LHCN-M2 (cell line): Measurements from ENCODE around the gene FIGLA. TPM values are rescaled to one million over a fixed set of nuclear protein-coding genes. Genes with fewer than 3 reads are reported as not detected.
"Not testable (repeated sequence)": the region's sequence is repeated elsewhere in the genome, so short reads cannot be mapped to it uniquely, and the experiment has no call there.

Experiments
- DNase-seq: peaks from one replicate; pipeline ENCODE4 v3.0.0-alpha.2; 2012; ENCODE audit warnings: low read depth
- total RNA-seq: library from RNA; depleted of rRNA; stranded (reverse); fragments of >200 nt; gene quantifications from 2 replicates; pipeline ENCODE4 v1.2.3, GENCODE V29; 2014; rRNA removed

The FIGLA gene
- total RNA-seq, 1 experiment from 2014 or later: not detected

DNA sequence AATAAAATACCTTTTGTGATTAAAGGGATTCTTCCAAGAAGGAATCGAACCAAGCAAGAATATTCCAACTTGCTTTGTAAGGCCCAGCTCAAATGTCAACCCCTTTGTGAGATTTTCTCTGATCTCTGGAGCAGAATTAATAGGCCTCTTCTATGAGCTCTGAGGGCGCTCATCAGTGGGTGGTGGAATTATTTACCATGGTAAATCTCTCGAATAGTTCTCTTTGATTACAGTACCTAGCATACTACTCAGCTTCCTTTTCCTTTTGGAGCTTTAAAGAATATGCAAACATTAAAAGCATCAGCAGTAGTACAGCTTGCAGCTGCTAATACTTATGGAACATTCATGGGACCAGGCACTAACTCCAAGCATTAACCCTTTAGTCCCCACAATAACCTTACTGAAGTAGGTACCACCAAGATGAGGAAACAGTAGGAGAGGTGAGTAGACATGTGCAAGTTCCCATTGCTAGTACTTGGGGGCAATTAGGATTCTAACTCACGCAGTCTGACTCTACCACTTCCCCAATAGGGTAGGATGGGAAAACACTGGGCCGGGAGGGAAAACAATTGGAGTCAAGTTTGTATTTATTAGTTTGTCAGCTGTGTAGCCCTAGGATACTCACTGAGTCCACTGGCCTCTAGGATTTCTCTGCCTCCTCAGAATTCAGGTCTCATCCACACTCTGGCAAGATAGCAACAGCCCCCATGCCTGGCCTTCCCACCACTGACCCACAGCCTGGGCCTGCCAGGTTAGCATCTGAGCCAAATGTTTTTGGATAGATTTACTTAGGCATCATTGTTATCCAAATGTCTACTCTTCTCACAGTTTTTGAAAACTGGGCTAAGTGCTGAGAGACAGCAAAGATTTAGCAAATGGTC is 44.1 kb downstream of the FIGLA start:
- no peak for DNase-seq

GRCh38 chr2:70745276-70745825 is 45.1 kb downstream of the FIGLA start:
- DNase-seq: no peak

DNA sequence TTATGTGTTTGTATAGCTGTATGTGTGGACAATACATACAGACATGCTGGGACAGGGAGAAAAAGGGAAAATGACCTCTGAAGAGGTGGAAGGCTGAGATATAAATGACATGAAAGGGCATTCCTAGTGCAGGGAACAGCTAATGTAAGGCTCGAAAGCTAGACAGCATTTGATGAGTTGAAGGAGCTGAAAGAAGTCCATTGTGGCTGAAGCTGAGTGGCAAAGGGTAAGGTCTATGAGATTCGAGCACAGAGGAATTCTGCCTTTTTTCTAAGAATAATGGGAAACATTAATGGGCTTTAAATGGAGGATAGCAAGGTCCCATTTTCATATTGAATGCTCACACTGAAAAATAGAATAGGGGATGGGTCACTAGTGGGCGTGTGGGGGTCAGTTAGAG is 46.0 kb downstream of the FIGLA start:
- no peak for DNase-seq

GRCh38 chr2:70743677-70744076 is 46.8 kb downstream of the FIGLA start:
- DNase-seq: no peak

DNA sequence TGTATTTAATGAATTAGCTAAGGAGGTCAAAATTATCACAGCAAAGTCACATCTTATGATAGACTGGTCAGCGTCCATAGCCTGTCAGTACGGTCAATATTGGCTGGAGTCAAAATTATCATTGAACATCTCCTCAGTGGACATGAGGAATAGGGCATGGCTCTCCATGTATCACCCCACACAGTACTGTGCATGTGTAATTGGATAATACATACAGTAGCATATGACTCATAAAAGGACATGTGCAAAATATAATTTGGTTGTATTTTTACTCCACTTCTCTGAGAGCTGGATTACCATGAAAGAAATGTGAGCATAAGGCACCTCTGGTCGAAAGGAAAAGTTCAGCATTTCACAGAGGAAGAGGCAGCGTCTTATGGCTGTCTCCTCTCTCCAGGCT is 47.4 kb downstream of the FIGLA start:
- no peak for DNase-seq

DNA sequence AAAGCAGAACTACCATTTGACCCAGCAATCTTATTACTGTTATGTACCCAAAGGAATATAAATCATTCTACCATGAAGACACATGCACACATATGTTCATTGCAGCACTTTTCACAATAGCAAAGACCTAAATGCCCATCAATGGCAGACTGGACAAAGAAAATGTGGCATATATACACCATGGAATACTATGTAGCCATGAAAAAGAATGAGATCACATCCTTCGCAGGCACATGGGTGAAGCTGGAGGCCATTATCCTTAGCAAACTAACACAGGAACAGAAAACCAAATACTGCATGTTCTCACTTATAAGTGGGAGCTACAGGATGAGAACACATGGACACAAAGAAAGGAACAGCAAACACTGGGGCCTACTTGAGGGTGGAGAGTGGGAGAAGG is 51.0 kb downstream of the FIGLA start:
- not testable (repeated sequence) for DNase-seq

- DNase-seq: no peak
Measured at GRCh38 chr2:70738159-70738558, 52.3 kb downstream of the FIGLA start.

- no peak for DNase-seq
Measured at GRCh38 chr2:70735071-70735470, 55.4 kb downstream of the FIGLA start.

- no peak for DNase-seq
Measured at GRCh38 chr2:70733646-70734180, 56.7 kb downstream of the FIGLA start.

GRCh38 chr2:70732766-70733645 is 57.4 kb downstream of the FIGLA start:
- no peak for DNase-seq

DNA sequence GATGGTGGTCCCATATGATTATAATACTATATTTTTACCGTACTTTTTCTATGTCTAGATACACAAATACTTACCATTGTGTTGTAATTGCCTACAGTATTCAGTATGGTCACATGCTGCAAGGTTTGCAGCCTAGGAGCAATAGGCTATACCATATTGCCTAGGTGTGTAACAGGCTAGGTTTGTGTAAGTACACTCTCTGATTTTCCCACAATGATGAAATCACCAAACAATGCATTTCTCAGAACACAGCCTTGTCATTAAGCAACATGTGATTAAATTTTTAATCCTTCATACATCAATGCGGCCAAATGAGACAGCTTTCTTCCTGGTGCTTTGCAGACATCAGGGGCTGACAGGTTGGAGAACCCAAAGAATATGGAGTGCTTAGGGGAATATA is 59.7 kb downstream of the FIGLA start:
- no peak for DNase-seq

GRCh38 chr2:70729647-70730046 is 60.8 kb downstream of the FIGLA start:
- DNase-seq: no peak

GRCh38 chr2:70728128-70728527 is 62.3 kb downstream of the FIGLA start:
- DNase-seq: no peak

Other genes with a start within 250 kb of the FIGLA start
- not detected in 2 replicates for gene TGFA, start 236.8 kb downstream of the FIGLA start, total RNA-seq
- gene ADD2, start 22.4 kb downstream of the FIGLA start, total RNA-seq: not detected in 2 replicates
- gene CLEC4F, start 30.0 kb upstream of the FIGLA start, total RNA-seq: not detected in 2 replicates
- gene CD207, start 45.2 kb upstream of the FIGLA start, total RNA-seq: not detected in 2 replicates
- 5.4 and 9.8 TPM in 2 replicates for gene VAX2, start 109.9 kb upstream of the FIGLA start, total RNA-seq
- 0.90 and 2.0 TPM in 2 replicates for gene ATP6V1B1, start 145.3 kb upstream of the FIGLA start, total RNA-seq
- 0.11 and 0.83 TPM in 2 replicates for gene ANKRD53, start 188.0 kb upstream of the FIGLA start, total RNA-seq
- gene TEX261, start 204.2 kb upstream of the FIGLA start, total RNA-seq: 61.9 and 76.6 TPM in 2 replicates